ENCODE measurements around the gene ZNF524. TPM values are rescaled to one million over a fixed set of nuclear protein-coding genes. Genes with fewer than 3 reads are reported as not detected.

ZNF524 gene
- total and polyA plus RNA-seq, 10 of the 15 experiments (the other 5 are each of a cell fraction or from before 2014, with no cell fraction given) = 0.47 to 18.6 (median 12.4) TPM; not detected in 1

DNA sequence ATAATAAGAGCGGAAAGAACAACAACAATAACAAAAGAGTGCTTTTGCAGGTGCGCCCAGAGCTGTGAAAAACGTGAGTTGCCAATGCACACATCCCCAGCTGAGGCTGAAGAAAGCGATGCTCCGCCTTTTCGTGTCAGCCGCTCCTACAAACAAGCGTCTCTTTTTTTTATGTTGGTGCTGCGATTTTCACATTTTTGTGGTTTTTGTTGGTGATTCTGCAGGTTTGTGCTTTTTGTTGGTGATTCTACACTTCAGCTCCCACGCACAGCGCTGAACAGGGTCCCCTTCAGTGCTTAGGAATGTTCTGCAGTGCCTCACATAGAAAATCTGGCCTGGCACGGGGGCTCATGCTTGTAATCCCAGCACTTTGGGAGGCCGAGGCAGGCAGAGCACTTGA is 47.5 kb upstream of the ZNF524 start (continued):
- no peak for TF ChIP-seq ZNF384 (IDR thresholded peaks at IDR 0.05; ENCODE audit: borderline replicate concordance, low read depth, low read length)

DNA sequence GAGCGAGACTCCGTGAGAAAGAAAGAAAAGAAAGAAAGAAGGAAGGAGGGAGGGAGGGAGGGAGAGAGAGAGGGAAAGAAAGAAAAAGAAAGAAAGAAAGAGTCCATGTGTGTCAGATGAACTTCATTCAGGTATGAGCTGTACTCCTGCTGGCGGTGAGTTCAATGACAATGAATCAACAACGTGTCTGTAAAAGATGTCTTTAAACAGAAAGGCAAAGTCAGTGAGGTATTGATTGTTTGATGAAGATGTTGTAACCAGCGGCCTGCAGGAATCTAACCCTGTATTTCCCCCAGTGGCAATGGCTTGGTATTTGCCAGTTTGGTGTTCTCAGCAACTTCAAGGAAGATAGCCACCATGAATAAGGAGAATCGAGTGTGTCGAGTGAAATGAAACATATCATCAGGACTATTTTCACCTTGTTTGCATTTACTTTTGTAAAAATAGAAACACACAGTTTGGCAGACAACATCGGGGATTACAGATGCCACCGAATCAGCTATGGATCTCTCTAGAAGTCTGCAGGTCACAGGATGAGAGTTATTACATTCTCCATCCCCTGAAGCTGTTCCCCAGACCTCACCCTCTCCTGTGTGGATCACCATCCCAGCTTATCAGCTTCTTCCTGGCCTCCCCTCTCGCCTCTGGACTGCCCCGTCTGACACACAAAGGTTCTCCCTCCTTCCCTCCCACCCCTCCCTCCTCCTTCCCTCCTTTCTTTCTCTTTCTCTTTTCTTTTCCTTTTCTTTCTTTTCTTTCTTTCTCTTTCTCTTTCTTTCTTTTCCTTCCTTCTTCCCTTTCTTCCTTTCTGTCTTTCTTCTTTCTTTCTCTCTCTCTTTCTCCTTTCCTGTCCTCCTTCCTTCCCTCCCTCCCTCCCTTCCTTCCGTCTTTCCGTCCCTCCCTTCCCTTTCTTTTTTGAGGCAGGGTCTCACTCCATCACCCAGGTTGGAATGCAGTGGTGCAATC is 46.6 kb upstream of the ZNF524 start:
- ATAC-seq (no peak), DNase-seq (ENCODE audit: low read depth, low spot score) (no peak), FAIRE-seq (no peak)
- Histone ChIP-seq H3K9me3 (replicated peaks; ENCODE audit: control insufficient read depth, insufficient read depth, low read length) (no peaks in the 10 kb centered on the region), H3K27me3 (replicated peaks in 1 of 2; ENCODE audit: control insufficient read depth in 2 of 2, insufficient read depth in 2 of 2, low read length in 1 of 2) (peaks cover 0 to 7% of the 10 kb centered on the region in 2 experiments; a peak in 3 of 4 replicates), H3K4me3 (no peak overlapping the region), H3K27ac (ENCODE audit: control insufficient read depth, insufficient read depth) (no peak overlapping the region), H3K9ac (ENCODE audit: control insufficient read depth, insufficient read depth, low read length) (no peak overlapping the region), H2AFZ (ENCODE audit: control insufficient read depth, low read depth, low read length) (no peak overlapping the region), H3K4me2 (ENCODE audit: control insufficient read depth, insufficient read depth) (no peak overlapping the region), H4K20me1 (ENCODE audit: control insufficient read depth, insufficient read depth) (no peaks in the 10 kb centered on the region), H3K36me3 (ENCODE audit: control insufficient read depth in 2 of 2, insufficient read depth in 2 of 2, low read length in 1 of 2) (no peaks in the 10 kb centered on the region), H3K79me2 (ENCODE audit: control insufficient read depth, insufficient read depth, low read length) (no peaks in the 10 kb centered on the region), H3K4me1 (ENCODE audit: control insufficient read depth, insufficient read depth, low read length) (no peaks in the 10 kb centered on the region)
- POLR2A ChIA-PET = no interaction called here
- TF ChIP-seq, protein P1, sequence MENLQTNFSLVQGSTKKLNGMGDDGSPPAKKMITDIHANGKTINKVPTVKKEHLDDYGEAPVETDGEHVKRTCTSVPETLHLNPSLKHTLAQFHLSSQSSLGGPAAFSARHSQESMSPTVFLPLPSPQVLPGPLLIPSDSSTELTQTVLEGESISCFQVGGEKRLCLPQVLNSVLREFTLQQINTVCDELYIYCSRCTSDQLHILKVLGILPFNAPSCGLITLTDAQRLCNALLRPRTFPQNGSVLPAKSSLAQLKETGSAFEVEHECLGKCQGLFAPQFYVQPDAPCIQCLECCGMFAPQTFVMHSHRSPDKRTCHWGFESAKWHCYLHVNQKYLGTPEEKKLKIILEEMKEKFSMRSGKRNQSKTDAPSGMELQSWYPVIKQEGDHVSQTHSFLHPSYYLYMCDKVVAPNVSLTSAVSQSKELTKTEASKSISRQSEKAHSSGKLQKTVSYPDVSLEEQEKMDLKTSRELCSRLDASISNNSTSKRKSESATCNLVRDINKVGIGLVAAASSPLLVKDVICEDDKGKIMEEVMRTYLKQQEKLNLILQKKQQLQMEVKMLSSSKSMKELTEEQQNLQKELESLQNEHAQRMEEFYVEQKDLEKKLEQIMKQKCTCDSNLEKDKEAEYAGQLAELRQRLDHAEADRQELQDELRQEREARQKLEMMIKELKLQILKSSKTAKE (IDR thresholded peaks at IDR 0.05; ENCODE audit: low read depth, poor library complexity, severe bottlenecking) = no peak
- CTCF ChIA-PET = no interaction called here
- intact Hi-C loops (cut with micrococcal nuclease; ENCODE audit: unreplicated experiment) = no loop called here
- 19% methylated on average over 10 of the region's 13 CpGs for WGBS (ENCODE audit: insufficient coverage, insufficient replicate concordance, low lambda C conversion rate, missing lambda C conversion rate)
- RAD21 ChIA-PET (ENCODE audit: unreplicated experiment) = no interaction called here
- in situ Hi-C loops (cut with MboI) = no loop called here
- SMC1A ChIA-PET (ENCODE audit: uncharacterized antibody, unreplicated experiment) = no interaction called here
- BruUV-seq (replicated peaks) = no TSS peak

Data from GM12878 (cell line).